GM18508 (cell line): ENCODE results near the gene MAGEB2.
"Not testable (repeated sequence)": the region's sequence is repeated elsewhere in the genome, so short reads cannot be mapped to it uniquely, and the experiment has no call there.

Source experiments
- ATAC-seq: cut with Tn5 transposase; IDR thresholded peaks from one replicate; pipeline ENCODE4 v1.9.1; 2021; ENCODE audit warnings: moderate number of reproducible peaks; ENCODE audit not compliant: insufficient read depth, unreplicated experiment

Gene MAGEB2

GRCh38 chrX:30215357-30215843 lies at the start of gene MAGEB2:
TSS of gene MAGEB2 (plus strand) at chrX:30215563. CDS start at chrX:30218581, 3,018 bp downstream.
- ATAC-seq, result no peak

- no peak for ATAC-seq
These were observed 44.5 kb upstream of the MAGEB2 start for GRCh38 chrX:30170900-30171299.

- no peak for ATAC-seq
These were observed 34.0 kb upstream of the MAGEB2 start for GRCh38 chrX:30181353-30181752.

GRCh38 chrX:30183554-30183953 lies 31.8 kb upstream of the MAGEB2 start:
- ATAC-seq, result no peak

GRCh38 chrX:30190426-30190825 lies 24.9 kb upstream of the MAGEB2 start:
- ATAC-seq, result no peak

GRCh38 chrX:30193910-30194309 lies 21.5 kb upstream of the MAGEB2 start:
- ATAC-seq, result not testable (repeated sequence)

GRCh38 chrX:30196322-30196721 lies 19.0 kb upstream of the MAGEB2 start:
- no peak for ATAC-seq

- ATAC-seq, result no peak
These were observed 3.2 kb upstream of the MAGEB2 start for GRCh38 chrX:30212172-30212571.

- no peak for ATAC-seq
These were observed 2.1 kb downstream of the MAGEB2 start for GRCh38 chrX:30217465-30217864.

- ATAC-seq, result no peak
These were observed 4.0 kb downstream of the MAGEB2 start for GRCh38 chrX:30219372-30219771.

- no peak for ATAC-seq
These were observed 5.3 kb downstream of the MAGEB2 start for GRCh38 chrX:30220661-30221060.

- ATAC-seq, result no peak
These were observed 9.2 kb downstream of the MAGEB2 start for GRCh38 chrX:30224536-30224935.

GRCh38 chrX:30228526-30228925 lies 13.2 kb downstream of the MAGEB2 start:
- no peak for ATAC-seq

GRCh38 chrX:30230395-30230794 lies 15.0 kb downstream of the MAGEB2 start, which contains the start of gene MAGEB3:
TSS of gene MAGEB3 (plus strand) at chrX:30230657. CDS start at chrX:30235925, 5,268 bp downstream.
- no peak for ATAC-seq

- ATAC-seq, result no peak
These were observed 26.5 kb downstream of the MAGEB2 start, which contains the start of gene MAGEB4 for GRCh38 chrX:30241724-30242415. TSS of gene MAGEB4 (plus strand) at chrX:30242000. CDS start at chrX:30242136, 136 bp downstream.

GRCh38 chrX:30246769-30247489 lies 31.6 kb downstream of the MAGEB2 start, which contains the start of gene MAGEB1:
TSS of gene MAGEB1 (plus strand) at chrX:30247146. CDS start at chrX:30250494, 3,348 bp downstream.
- ATAC-seq, result no peak

- no peak for ATAC-seq
These were observed 33.5 kb downstream of the MAGEB2 start for GRCh38 chrX:30248854-30249253.

- no peak for ATAC-seq
These were observed 37.9 kb downstream of the MAGEB2 start for GRCh38 chrX:30253257-30253656.

- ATAC-seq, result no peak
These were observed 44.6 kb downstream of the MAGEB2 start for GRCh38 chrX:30259927-30260326.

GRCh38 chrX:30261012-30261411 lies 45.6 kb downstream of the MAGEB2 start:
- no peak for ATAC-seq

GRCh38 chrX:30262763-30263162 lies 47.4 kb downstream of the MAGEB2 start:
- ATAC-seq, result no peak
